Adipose tissue (tissue), 3 donors: ENCODE results near the gene TCAF2. TPM values are rescaled to one million over a fixed set of nuclear protein-coding genes. Genes with fewer than 3 reads are reported as not detected.
"Not testable (repeated sequence)": the region's sequence is repeated elsewhere in the genome, so short reads cannot be mapped to it uniquely, and the experiment has no call there.

Experiments used
- H3K27ac ChIP-seq: one replicate; pipeline ENCODE4 v1.5.1; 2013; ENCODE audit warnings: low read depth, low read length
- WGBS, 3 donors: extraction: QIAGEN DNeasy Blood & Tissue Kit; methylation state at CpG; one replicate each; pipeline ENCODE4 v1.1.7; 2013; 5-methylcytosine and 5-hydroxymethylcytosine counted together
- polyA plus RNA-seq, 3 donors: library from polyadenylated mRNA; stranded (reverse); fragments of 200-250 nt; gene quantifications; one replicate each; pipeline ENCODE4 v1.2.3, GENCODE V29; 2013
- donor health status: healthy with polysubstance abuse.
- donor health status: Bipolar disorder and iron deficiency.
- donor health status: healthy.

Gene TCAF2
- polyA plus RNA-seq: 1 to 10 TPM in 2 of 3 donors, under 1 TPM in 1; 0.94 to 1.2 (median 1.0) TPM

DNA sequence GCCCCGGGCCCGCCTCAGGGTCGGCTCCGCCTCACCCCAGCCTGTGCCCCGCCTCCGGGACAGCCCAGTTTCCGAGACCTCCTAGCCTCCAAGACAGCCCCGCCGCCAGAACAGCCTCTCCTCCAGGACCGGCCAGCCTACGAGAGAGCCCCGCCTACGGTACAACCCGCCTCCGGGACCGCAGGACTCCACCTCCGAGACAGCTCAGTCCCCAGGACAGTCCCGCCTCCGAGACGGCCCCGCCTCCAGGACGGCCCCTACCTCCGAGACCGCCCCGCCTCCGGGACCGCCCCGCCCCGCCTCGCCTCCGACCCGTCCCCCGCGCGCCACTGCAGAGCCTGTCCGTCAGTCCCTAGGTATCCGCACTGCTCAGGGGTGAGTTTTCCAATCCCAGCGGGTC lies at the start of gene TCAF2:
TCAF2 (plus strand) TSS at position 329 of the 400 bp plus-strand sequence.
- not testable (repeated sequence) for H3K27ac ChIP-seq
- 0 to 1% methylated on average over 6 to 13 of the region's 38 CpGs; no CpG with 5 or more reads in 1 of the 3 donors for WGBS, 3 donors

DNA sequence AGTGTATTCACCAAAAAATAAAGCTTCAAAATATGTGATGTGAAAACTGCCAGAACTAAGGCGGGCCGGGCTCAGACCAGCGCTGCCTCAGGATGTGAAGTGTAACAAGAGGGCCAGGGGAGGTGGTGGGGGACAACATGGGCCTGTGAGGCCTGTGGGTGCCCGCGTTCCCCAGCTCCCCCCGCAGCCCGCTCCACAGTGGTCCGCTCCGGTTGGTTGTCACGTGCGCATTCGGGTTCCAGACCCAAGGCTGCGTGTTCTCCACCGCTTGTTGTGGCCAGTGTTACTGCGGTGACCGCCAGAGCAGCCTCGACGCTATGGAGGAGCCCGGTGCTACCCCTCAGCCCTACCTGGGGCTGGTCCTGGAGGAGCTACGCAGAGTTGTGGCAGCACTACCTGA lies 49.3 kb upstream of the TCAF2 start, which contains the start of gene CTAGE15:
CTAGE15 (plus strand) TSS at position 301 of the 400 bp plus-strand sequence; CDS start at position 318, 17 bp downstream.
- H3K27ac ChIP-seq: not testable (repeated sequence)
- WGBS, 3 donors: 90 to 94% methylated on average over 2 to 6 of the region's 20 CpGs; no CpG with 5 or more reads in 1 of the 3 donors

DNA sequence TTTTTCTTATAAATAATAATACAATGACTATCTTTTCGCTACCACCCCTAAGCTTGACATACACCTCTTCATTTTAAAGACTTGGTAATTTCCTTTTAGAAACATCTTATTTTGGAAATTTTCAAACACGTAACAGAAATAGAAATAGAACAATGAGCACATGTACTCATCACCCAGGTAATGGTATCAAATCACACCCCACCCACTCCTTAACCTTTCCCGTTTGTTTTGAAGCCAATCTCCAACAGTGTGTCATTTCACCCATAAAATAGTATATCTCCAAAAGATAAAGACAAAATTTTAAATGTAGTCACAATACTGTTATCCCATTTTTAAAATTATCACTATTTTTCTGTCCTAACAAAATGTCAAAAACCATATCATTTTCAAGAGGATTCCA lies 32.6 kb upstream of the TCAF2 start:
- H3K27ac ChIP-seq: not testable (repeated sequence)
- WGBS, 3 donors: 73 to 93% (median 86%) methylated on average over 2 of the region's 3 CpGs

DNA sequence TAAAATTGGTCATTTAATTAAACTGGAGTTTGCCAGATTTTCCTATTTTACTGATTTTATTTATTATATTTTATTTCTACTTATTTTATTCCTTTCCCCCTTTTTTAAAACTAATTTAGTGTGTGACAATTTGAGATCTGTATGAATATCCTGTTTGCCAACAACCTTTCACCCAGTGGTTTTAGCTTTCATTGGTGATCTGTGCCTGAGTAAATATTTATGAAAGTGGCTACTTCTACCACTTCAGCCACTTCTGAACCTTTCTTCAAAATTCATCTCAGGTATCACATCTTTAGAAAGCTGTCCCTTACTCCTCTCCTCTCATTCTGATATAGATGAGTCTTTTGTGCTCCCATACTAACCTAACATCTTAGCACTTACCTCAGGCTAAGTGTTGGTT lies 30.9 kb upstream of the TCAF2 start:
- not testable (repeated sequence) for H3K27ac ChIP-seq

DNA sequence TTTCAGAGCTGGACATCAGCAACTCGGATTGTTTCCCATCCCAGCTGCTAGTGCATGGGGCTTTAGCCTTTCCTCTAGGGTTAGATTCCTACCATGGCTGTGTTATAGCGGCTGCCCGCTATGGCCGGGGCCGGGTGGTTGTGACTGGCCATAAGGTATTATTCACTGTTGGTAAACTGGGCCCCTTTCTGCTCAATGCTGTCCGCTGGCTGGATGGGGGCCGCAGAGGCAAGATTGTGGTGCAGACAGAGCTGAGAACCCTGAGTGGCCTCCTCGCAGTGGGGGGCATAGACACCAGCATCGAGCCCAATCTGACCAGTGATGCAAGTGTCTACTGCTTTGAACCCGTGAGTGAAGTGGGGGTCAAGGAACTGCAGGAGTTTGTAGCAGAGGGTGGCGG lies 22.7 kb upstream of the TCAF2 start:
- 92 to 96% (median 96%) methylated on average over 4 of the region's 11 CpGs for WGBS, 3 donors
- not testable (repeated sequence) for H3K27ac ChIP-seq

DNA sequence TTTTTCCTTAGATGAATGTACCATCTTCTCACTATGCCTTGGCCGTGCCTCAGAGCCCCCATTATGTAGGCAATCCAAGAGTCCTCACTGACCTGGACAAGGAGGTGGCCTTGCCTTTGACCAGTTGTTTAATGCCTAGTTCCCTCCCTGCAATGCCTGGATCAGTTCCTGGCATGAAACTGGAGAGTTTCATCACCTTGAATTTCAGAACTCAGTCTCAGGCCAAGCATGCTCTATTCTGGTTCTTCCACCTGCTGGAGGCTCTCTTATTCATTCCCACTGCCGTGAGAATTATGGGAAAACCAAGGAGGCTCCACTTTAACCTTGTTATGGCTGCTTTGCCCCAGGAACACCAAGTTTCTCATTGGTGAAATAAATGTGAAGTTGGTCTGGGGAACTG lies 17.2 kb upstream of the TCAF2 start:
- no CpG with 5 or more reads among the region's 2 CpGs for WGBS, 3 donors
- not testable (repeated sequence) for H3K27ac ChIP-seq

DNA sequence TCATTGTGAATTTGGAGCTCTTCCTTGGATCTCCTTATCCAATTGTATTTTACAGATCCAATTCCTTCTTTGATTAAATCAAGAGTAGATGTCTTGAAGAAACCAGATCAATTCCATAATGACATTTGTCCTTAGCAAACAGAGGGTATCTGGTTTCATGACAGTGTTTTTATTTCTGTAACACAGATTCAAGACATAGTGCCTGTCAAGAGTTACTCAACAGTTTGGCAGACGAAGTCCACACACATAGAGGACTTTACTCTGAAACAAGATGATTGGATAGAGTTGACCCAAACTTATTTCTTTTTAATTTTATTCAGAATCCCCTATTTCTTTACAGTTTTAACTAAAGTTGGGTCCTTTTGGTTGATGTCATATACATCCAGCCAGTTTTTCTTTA lies 14.7 kb upstream of the TCAF2 start:
- no CpG with 5 or more reads among the region's 1 CpG for WGBS, 3 donors

DNA sequence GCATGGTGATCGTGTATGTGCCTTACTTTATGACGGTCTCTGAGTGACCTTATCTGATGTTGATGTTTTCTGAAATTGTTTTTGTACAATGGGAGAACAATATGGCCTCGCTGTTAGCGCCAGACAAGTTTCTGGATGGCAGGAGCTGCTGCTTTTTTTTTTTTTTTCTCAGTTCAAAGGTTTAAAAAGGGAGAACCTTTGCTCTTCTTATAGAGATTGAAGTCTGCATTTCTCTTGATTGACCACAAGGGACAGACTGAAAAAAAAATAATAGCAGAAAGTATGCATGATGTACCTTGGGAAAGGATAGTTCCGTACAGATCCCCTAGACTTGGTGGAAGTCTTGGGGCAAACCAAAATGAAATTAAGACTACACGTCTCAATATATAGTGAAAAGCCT lies 5.2 kb upstream of the TCAF2 start:
- H3K27ac ChIP-seq: not testable (repeated sequence)
- 83 to 90% (median 89%) methylated on average over 2 to 3 of the region's 6 CpGs for WGBS, 3 donors

More for the DNA sequence above, 14.7 kb upstream of the TCAF2 start:
- not testable (repeated sequence) for H3K27ac ChIP-seq

DNA sequence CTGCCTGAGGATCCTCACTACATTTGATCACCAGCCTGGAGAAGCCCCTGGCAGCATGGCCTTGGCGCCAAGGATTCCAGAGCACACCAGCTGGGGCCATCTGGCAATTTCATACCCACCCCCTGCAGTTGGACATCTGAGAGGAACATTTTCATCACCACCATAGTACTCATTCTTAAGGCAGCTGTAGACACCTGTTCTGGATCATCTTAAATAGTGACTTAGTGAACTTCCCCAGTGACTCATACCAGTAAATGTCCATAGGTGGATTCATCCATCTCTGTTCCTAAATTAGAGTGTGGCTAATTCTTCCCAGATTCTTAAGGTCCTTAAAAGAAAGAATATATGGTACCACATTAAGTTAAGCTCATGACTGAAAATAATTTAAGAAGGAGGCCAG lies 3.6 kb upstream of the TCAF2 start:
- not testable (repeated sequence) for H3K27ac ChIP-seq
- WGBS, 3 donors: no CpG with 5 or more reads among the region's 1 CpG

DNA sequence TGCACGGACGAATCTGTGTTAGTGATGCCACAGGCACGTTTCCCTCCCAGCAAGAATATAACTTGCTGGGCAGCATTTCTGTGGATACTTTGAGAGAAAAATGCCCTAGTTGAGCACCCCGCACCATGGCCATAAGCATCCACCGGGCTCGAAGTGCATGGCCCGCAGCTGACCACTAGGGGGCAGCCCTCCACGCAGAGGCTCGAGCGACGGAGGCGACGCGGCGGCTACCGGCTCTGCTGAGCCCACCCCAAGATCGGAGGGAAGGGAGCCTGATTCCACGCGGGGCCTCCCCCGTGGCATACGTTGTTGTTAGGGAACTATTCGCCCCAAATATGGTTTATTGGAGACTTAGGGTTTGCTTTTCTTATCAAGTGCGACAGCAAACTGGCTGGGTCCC lies 716 bp upstream of the TCAF2 start:
- WGBS, 3 donors: 1% methylated on average over 13 of the region's 23 CpGs; no CpG with 5 or more reads in 2 of the 3 donors
- H3K27ac ChIP-seq: not testable (repeated sequence)

DNA sequence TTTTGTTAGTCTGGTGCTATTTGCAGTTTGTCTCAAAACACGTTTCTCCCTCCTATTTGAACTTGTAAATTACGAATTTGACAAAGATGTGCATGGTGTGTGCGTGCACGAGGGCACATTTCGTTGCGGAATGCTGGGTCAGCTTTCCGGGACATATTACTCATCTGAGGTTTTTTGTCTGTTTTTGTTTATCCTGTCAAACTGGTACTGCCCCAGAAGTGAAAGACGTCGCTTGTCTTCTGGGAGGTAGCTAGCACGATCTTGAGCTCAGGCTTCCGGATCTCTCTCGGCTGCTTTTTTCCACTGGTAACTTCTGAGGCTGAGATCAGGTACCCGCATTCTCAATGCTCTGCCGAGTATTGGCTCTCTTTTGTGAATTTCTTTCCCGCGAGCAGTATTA lies 401 bp downstream of the TCAF2 start:
- WGBS, 3 donors: no CpG with 5 or more reads among the region's 16 CpGs

DNA sequence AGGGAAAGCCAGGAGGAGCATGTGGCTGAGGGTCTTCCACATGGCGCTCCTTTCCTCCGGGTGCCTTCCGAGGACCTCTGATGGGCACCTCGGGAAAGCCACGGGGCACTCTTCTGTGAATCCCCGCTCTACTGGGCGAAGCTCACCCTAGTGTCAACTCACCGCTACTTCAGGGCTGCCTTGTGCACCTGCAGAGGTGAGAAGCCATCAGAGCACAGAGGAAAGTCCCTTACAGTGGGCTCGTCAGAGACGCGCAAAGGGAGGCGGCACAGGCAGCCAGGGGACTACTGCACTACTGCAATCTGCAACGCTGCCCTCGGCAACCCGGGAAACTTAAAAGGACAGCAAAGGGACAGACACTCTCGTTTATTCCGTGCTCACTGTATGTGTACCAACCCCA lies 1.4 kb downstream of the TCAF2 start:
- no CpG with 5 or more reads among the region's 17 CpGs for WGBS, 3 donors
- H3K27ac ChIP-seq: not testable (repeated sequence)

More for the DNA sequence above, 401 bp downstream of the TCAF2 start:
- not testable (repeated sequence) for H3K27ac ChIP-seq

DNA sequence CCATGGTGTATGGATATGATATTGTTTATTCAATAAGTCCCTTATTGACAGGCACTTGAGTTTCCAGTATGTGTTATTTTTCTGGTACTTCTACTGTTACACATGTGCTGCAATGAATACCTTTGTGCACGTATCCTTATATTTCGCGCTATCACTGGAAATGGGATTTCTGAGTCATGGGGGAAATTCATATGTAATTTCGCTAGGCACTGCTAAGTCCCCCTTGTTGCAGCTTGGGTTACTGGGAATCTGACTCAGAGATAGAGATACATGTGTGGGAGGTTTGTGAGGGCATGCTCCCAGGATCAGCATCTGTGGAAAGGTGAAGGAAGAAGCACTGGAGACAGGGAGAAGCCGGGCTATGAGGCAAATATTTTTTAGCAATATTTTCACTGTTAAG lies 9.9 kb downstream of the TCAF2 start:
- not testable (repeated sequence) for H3K27ac ChIP-seq
- no CpG with 5 or more reads among the region's 5 CpGs for WGBS, 3 donors

DNA sequence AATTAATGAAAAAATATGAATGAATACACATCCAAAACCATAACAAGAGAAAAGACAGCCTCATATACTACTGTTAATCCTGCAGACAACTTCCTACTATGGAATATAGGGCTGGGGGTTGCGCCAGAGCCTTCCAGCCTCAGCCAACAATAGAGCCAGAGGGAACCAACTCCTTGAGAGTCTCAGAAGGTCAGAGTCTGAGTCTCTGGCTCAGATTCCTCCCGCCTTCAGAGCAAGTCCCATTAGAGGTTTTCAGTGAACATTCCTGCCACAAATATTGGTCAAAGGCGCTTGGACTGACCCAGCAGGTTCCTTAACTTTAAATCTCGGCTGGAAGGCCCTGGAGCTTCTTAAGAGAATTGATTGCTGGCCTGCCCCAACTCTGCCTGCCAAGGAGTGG lies 11.7 kb downstream of the TCAF2 start:
- H3K27ac ChIP-seq: not testable (repeated sequence)
- no CpG with 5 or more reads among the region's 4 CpGs for WGBS, 3 donors

DNA sequence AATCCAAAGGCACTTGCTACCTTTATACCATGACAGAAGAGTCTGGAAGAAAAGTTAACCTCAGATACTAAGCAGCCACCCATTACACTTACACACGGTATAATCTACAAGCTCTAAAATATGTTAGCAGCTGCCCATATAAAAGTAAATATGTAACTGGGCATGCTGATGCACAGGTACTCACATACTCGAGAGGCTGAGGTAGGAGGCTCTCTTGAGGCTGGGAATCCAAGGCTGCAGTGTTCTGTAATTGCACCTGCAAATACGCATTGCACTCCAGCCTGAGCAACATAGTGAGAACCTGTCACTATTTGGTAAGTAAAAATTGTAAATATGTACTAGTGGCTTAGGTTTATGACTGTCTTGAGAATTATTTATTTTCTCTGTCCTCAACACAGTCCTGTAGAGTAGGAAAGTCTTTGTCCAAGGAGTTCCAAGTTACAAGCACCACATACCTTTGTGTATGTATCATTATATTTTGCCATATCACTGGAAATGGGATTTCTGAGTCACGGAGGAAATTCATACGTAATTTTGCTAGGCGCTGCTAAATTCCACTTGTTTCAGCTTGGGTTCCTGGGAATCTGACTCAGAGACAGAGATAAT lies 12.3 kb downstream of the TCAF2 start:
- WGBS, 3 donors: no CpG with 5 or more reads among the region's 6 CpGs
- H3K27ac ChIP-seq: not testable (repeated sequence)

DNA sequence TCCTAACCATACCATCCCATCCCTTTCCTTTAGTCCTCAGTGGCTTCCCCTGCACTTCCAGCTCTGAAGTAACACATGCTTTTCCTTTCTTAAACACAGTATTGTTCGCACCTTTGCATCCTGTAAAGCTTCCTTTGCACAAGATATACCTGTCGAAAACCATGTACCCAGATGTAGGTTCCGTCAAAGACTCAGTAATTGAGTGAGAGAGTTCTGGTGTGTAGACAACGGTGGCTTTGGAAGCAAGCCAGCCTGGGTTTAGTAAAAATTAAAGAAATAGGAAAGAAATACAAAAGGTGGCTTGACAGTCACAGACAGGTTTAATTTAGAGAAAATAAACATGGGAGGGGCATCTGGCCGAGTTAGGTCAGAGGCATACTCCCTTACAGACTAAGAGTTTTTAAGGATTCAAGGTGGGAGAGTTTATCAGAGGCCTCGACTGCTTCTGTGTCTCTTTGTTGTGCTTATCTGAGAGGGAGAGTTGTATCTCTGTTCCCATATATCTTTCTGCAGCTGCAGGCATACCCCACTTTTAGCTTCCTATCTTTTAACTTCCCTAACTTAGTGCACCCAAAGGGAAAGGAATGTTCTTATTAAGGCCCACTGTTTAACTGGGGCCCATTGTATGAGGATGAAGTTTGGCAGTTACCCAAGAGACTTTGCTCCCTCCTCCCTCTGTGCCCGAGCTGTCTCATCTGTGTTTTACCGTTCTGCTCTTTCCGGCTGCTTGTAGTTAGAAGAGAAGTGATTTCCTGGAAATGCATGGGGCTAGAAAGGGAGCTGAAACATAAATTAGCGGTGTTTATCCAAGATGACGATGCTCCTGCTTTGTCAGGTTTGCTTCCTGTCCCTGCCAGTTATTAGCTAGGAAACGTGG lies 14.8 kb downstream of the TCAF2 start:
- no CpG with 5 or more reads among the region's 12 CpGs for WGBS, 3 donors

DNA sequence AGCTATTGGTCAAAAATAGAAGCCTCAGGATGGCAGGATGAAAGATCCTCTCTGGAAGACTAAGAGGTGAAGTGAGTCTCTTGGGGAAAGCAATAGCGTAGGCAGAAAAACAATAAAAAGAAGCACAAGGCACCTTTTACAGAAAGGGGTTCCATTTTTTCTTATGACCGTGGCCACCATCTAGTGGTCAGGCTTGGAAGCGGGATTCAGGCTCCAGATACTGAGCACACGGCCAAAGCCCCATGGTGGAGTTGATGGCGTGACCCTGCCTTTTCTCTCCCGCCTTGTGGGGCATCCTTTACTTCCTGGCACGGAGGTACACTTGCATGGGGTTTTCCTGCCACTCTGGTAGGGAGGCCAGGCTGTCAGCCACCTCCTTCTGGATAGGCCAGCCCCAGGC lies 18.6 kb downstream of the TCAF2 start:
- no CpG with 5 or more reads among the region's 7 CpGs for WGBS, 3 donors
- H3K27ac ChIP-seq: not testable (repeated sequence)

More for the DNA sequence above, 14.8 kb downstream of the TCAF2 start:
- H3K27ac ChIP-seq: not testable (repeated sequence)

DNA sequence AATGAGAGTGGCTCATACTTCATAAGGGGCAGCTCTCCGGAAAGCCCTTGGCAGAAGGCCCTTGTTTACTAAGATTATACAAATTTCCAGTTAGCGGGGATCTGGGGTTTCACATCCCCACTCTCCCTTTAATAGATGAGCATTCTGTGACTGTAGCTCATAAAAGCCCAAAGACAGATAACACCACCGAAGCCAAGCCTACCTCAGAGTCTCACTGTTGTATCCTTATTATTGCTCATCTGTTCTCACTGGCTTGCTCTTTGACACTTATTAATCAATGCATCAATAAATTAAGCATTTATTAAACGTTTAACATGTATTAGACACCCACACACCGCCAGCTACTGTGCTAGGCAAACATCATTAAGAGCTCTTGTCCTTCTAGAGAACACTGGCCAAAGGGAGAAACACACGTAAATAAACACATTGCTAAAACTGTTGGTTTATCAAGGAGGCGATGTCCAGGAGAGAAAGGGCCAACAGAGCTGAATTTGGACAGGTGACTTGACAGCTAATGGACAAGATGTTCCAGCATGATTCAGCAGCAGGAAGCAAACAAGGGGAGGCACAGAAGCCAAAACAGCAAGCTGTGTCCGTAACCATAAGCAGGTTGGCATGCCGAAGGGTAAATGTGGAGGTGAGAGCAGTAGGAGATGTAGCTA lies 19.9 kb downstream of the TCAF2 start:
- 47 to 91% methylated on average over 2 of the region's 9 CpGs; no CpG with 5 or more reads in 1 of the 3 donors for WGBS, 3 donors
- not testable (repeated sequence) for H3K27ac ChIP-seq

DNA sequence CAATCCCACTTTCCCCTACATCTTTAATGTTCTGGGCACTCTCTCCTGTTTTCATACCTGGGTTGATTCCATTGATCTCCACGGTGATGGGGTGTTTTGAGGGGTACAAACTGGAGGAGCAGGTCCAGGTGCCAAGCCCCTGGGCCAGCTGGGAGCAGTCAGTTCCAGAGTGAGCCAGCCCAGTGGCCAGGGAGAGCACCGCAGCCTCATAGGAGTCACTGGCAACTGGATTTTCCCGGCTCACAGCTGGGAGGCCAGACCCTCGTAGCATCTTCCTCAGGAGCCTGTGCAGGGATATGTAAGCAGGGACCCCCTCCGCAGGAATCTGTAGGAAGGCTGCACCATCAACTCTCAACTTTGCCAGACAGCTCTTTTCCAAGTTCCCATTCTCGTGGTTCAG lies 25.8 kb downstream of the TCAF2 start:
- WGBS, 3 donors: no CpG with 5 or more reads among the region's 6 CpGs
- H3K27ac ChIP-seq: not testable (repeated sequence)
